Stimulated activated naive CD4-positive, alpha-beta T cell treated with Interleukin-2 at 50 U/mL for 16 hours (primary cell): ENCODE measurements around the gene RFNG.
A peak's percentile ranks its signal among the peaks of the same experiment; 100 is the strongest.

Source experiments
- DNase-seq: peaks from one replicate; lab custom pipeline; 2025; lab: John Stamatoyannopoulos, UW

Gene RFNG

GRCh38 chr17:82025401-82026107 lies 26.1 kb downstream of the RFNG start:
- DNase-seq: no peak

DNA sequence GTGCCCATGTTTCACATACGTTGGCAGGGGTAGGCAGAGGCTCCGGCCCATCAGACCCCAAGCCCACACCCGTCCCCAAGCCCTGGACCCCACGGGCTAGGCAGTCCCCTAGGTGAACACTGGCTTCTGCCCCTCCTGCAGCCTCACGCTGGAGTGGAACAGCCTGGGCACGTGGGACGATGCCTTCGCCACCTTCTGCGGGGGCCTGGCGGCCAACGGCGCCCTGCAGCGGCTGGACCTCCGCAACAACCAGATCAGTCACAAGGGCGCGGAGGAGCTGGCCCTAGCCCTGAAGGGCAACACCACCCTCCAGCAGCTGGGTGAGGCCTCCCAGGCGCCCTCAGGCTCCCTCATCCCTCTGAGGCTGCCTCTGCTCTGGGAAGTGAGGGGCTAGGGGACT lies 26.8 kb downstream of the RFNG start:
- no peak for DNase-seq

GRCh38 chr17:82023447-82024241 lies 28.0 kb downstream of the RFNG start:
- DNase-seq: no peak

DNA sequence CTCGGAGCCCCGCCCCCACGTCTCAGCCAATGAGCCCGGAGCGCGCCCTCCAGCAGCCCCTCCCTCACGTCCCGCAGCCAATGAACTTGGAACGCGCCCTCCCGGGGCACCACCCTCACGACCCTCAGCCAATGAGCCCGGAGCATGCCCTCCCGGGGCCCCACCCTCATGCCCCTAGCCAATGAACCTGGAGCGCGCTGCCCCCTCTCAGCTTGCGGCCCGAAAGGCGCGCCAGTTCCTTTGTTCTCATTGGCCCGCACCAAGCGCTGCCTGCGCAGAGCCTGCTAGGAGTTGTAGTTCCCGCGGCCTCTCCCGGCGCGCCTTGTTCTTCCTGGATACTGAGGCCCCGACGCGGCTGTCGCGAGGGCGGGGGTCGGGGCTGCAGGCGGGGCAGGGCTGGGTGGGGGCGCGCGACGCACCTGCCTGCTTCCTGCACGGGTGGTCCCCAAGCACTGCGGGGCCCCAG lies 28.6 kb downstream of the RFNG start, which contains the start of gene LRRC45:
LRRC45 (plus strand) TSS at position 325 of the 466 bp plus-strand sequence. CDS start 339 bp downstream, outside the sequence.
- DNase-seq: peak; percentile 100

DNA sequence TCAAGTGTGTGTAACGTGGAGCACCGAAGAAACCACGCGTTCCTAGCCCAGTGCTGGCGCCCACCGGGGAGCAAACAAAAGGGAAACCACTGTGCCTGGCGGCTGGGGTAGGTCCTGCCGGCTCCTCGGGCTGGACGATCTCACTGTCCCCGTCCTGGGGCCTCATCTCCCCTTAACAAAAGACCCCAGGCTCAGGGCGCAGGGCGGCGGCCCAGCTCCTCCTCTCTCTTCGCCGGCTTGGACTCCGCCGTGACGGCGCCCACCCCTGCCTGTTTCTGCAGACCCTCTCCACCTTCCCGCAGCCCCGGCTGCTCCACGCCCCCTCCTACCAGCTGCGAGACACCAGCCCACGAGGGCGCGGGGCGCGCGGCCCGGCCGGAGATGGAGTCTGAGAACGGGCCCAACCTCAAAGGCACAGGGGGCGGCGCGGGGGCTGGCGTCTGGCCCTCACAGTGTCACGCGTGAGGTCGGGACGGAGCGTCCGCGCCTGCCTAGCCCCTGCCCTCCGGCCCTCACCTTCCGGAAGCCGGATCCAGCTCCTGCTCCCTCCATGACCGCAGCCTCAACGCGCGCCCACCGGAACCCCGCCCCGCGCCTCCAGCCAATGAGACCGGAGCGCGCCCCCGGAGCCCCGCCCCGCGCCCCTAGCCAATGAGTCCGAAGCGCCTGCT lies 29.2 kb downstream of the RFNG start, which contains the start of gene CENPX:
CENPX (minus strand) TSS at position 569 of the 671 bp plus-strand sequence; CDS start at position 552, 17 bp downstream.
- DNase-seq: no peak

DNA sequence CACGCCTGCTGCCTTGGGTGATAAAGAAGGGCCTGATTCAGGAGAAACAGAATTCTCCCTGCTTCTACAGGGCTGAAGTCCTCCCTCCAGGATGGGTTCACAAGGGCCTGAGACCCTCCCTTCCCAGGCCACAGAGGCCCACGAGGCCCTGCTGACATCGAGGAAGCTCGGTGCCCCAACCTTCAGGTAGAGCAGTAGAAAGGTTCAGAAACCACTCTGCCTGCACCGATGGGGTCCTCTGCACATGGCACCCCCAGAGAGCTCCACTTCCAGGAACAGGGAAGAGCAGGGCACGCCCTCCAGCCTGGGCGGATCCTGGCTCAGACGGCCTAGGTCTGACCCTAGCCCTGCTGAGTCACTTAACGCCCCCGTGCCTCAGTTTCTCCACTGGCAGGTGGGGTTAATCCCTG lies 29.7 kb downstream of the RFNG start:
- DNase-seq: no peak

- DNase-seq: peak; percentile 30
These were observed 30.3 kb downstream of the RFNG start for GRCh38 chr17:82021107-82021899.

GRCh38 chr17:82020572-82021106 lies 31.0 kb downstream of the RFNG start:
- no peak for DNase-seq

DNA sequence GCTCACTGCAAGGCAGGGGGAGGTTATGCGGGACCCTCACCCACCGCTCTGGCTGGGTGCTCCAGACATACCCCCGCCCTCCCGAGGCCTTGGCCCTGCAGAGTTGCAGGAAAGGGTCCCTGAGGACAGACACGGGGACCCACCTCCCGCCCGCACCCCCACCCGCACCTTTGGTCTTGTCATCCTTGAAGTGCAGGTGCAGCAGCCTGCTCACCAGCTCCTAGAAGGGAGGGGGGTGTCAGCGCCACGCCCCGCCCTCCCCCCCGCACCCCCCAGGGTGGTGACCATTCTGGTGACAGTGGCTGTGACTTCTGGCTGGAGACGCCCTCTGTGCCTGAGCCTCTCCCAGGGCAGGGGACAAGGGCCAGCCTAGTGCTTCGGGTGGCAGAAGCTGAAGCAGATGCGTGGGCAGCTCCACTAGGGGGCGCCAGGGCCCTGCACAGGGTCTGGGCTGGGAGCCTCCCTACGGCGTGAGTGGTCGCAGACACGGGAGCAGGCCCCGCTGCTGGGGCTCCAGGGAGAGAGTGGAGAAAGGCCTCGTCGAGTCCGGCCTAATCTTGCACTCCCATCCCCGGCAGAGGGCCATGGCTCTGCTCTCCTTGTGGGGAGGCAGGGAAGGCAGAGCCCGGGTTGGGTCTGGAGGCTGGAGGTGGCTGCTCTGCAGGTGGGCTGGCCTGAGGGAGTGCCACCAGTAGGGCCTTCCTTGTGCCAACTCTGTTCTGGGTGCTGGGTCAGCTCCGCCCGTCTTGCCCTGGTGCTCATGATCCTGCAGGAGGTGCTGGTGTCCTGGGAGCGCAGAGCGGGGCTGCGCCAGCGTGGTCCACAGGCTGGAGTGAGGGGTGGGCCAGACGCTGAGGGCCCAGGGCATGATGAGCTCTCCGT lies 31.7 kb downstream of the RFNG start:
- peak; percentile 39 for DNase-seq

DNA sequence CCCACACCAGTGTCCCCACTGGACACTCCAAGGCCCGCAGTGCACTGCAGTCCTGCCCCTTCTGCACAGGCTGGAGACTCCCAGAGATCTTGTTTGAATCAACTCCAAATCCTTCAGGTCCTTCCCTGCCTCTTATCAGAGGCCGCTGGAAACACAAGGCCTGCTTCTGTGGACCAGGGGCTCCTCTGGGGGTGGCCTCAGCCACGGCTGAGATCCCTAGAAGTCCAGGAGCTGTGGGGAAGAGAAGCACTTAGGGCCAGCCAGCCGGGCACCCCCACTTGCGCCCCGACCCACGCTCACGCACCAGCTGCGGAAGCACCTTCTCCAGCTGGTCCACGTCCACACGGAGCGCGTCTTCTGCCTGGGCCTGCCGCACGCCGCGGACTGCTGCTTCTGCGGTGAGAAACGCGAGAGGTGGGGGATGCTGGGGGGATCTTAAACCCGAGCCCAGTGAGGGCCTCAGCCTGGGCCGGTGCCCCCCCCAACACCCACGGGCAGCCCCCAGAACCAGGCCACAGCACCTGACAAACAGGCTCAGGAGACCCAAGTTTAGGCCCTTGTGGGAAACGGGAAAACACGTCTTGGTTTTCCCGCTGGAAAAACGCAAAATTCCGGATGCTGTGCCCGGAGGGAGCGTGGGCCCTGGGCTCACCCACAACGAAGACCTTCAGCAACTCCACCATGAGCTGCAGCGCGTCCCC lies 32.5 kb downstream of the RFNG start:
- DNase-seq: no peak

DNA sequence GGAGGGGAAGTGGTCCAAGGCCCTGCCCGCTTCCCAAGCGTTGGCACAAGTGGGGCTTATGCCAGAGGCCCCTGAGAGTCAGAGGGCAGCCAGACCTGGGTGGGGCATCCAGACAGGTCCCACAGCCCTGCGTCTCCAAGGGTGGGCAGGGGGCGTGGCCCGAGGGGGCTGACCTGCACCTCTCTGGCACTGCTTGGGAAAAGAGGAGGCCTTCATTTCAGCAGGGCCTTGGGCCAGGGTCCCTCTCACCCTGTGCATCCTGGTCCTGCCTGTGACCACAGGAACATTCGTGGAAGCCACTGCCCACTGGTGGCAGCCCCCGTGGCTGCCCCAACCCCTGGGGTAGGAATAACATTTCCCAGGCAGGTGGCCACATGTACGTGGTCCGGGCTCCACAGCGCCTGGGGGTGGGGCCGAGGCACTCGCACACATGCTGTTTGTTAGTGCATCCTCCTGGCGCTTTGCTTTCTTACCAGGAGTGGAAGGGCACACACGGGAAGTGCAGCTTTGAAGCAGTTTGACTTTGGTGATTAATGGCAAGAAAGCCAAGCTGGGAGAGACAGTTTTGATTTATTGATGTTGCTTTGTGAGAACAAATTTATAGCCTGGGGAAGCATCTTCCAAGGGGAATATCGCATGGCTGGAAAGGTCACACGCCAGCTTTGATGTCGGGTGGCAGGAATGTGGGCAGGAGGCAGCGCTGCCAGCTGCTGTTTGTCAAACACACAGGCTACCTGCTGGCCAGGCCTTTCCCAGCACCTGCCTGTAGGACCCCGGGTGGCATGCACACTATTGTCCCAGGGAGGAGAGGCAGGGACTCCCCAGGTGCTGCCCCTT lies 33.2 kb downstream of the RFNG start:
- no peak for DNase-seq

GRCh38 chr17:82017612-82018151 lies 33.9 kb downstream of the RFNG start:
- DNase-seq: no peak

DNA sequence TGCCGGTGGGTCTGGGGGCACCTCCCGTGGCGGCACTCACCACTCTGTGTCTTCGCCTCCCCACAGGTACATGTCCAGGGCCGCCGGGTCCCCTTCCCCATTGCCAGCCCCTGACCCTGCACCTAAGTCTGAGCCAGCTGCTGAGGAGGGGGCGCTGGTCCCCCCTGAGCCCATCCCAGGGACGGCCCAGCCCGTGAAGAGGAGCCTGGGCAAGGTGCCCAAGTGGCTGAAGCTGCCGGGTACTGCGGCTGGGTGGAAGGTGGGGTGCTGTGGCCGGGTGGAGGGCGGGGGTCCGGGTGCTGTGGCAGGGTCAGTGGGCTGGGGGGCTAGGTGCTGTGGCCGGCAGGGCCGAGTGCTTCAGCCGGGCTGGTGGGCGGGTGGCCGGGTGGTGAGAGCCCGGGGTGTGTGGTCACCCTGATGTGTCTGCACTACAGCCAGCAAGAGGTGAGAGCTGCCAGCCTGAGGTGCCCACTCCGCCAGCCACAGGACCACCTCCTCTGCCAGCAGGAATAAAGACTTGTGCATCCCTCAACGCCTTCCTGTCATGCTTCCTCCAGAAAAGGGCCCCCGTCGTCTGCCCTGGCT lies 34.6 kb downstream of the RFNG start:
- DNase-seq: no peak

GRCh38 chr17:82016061-82016874 lies 35.3 kb downstream of the RFNG start:
- no peak for DNase-seq

GRCh38 chr17:82015311-82015971 lies 36.2 kb downstream of the RFNG start:
- DNase-seq: no peak

GRCh38 chr17:82014971-82015310 lies 36.7 kb downstream of the RFNG start:
- DNase-seq: no peak

GRCh38 chr17:82014432-82014831 lies 37.2 kb downstream of the RFNG start:
- no peak for DNase-seq
